ENCODE results near the gene SGSM2. TPM values are rescaled to one million over a fixed set of nuclear protein-coding genes. Genes with fewer than 3 reads are reported as not detected.

The SGSM2 gene
- total and polyA plus RNA-seq, 2 of the 13 experiments (the other 11 are each of a cell fraction or from before 2014, with no cell fraction given) = 30.4 to 51.3 TPM

- TF ChIP-seq ZNF781 (CRISPR knock-in tag; IDR thresholded peaks at IDR 0.05; ENCODE audit: borderline replicate concordance, not compliant biosample characterization) (peak; percentile 21), PATZ1 (CRISPR knock-in tag; IDR thresholded peaks at IDR 0.05) (peak; percentile 64; the same call in 1 of the 2 replicates), ZNF318 (CRISPR knock-in tag; IDR thresholded peaks at IDR 0.05) (no peak), NBN (conservative IDR thresholded peaks at IDR 0.05) (no peak), ZSCAN31 (CRISPR knock-in tag; IDR thresholded peaks at IDR 0.05; ENCODE audit: low read depth) (peak; percentile 78), ZNF597 (CRISPR knock-in tag; IDR thresholded peaks at IDR 0.05) (no peak), ZNF30 (CRISPR knock-in tag; IDR thresholded peaks at IDR 0.05) (peak; percentile 52; the same call in 1 of the 2 replicates), RFXANK (CRISPR knock-in tag; IDR thresholded peaks at IDR 0.05) (no peak), ZNF468 (CRISPR knock-in tag; IDR thresholded peaks at IDR 0.05) (0 out of 2 replicates have a peak, but pooled peaks have one; percentile 64), U2AF1 (optimal IDR thresholded peaks at IDR 0.05; ENCODE audit: low read depth, low read length) (peak; percentile 53), ZNF841 (CRISPR knock-in tag; IDR thresholded peaks at IDR 0.05; ENCODE audit: borderline replicate concordance) (no peak), ZNF281 (CRISPR knock-in tag; IDR thresholded peaks at IDR 0.05; ENCODE audit: borderline replicate concordance) (no peak; the same call in 1 of the 2 replicates), PAWR (CRISPR knock-in tag; IDR thresholded peaks at IDR 0.05; ENCODE audit: borderline replicate concordance) (no peak)
These were observed 968 bp upstream of the SGSM2 start, which contains the start of gene TSR1 (continued) for GRCh38 chr17:2336215-2336851.

Data from HepG2 (cell line).